H9 (cell line): Measurements from ENCODE around the gene C2CD4A. TPM values are rescaled to one million over a fixed set of nuclear protein-coding genes. Genes with fewer than 3 reads are reported as not detected.

ENCODE experiments used
- DNase-seq: peaks from one replicate; pipeline ENCODE4 v3.0.0-alpha.2; 2017
- H2AFZ ChIP-seq: one replicate; pipeline ENCODE4 v1.6.1; 2013; ENCODE audit warnings: mild to moderate bottlenecking, low read length, control low read depth, moderate library complexity
- H2AK5ac ChIP-seq: 2 replicates; pipeline ENCODE4 v1.6.1; 2013; ENCODE audit warnings: low read length, control low read depth, mixed read lengths; ENCODE audit not compliant: insufficient read length
- H2BK120ac ChIP-seq: one replicate; pipeline ENCODE4 v1.6.1; 2013; ENCODE audit warnings: low read depth, mild to moderate bottlenecking, low read length, control low read depth, inconsistent platforms; ENCODE audit not compliant: poor library complexity, severe bottlenecking
- H2BK12ac ChIP-seq: 2 replicates; pipeline ENCODE4 v1.6.1; 2013; ENCODE audit warnings: low read length, control low read depth, mixed read lengths, low read depth; ENCODE audit not compliant: insufficient read length
- H2BK15ac ChIP-seq: 2 replicates; pipeline ENCODE4 v1.6.1; 2013; ENCODE audit warnings: low read depth, low read length, control low read depth
- H2BK20ac ChIP-seq: one replicate; pipeline ENCODE4 v1.6.1; 2013; ENCODE audit warnings: low read depth, mild to moderate bottlenecking, low read length, control low read depth, inconsistent platforms; ENCODE audit not compliant: poor library complexity, severe bottlenecking
- H2BK5ac ChIP-seq: 2 replicates; pipeline ENCODE4 v1.6.1; 2013; ENCODE audit warnings: low read length, control low read depth, mixed read lengths; ENCODE audit not compliant: insufficient read length
- H3K14ac ChIP-seq: 2 replicates; pipeline ENCODE4 v1.6.1; 2013; ENCODE audit warnings: low read length, control low read depth; ENCODE audit not compliant: insufficient read depth
- H3K18ac ChIP-seq: 2 replicates; pipeline ENCODE4 v1.6.1; 2013; ENCODE audit warnings: low read depth, mild to moderate bottlenecking, mixed read lengths, low read length, control low read depth; ENCODE audit not compliant: insufficient read length
- H3K23ac ChIP-seq: 2 replicates; pipeline ENCODE4 v1.6.1; 2013; ENCODE audit warnings: low read length, control low read depth, mixed read lengths, low read depth; ENCODE audit not compliant: insufficient read length
- H3K23me2 ChIP-seq: 2 replicates; pipeline ENCODE4 v1.6.1; 2013; ENCODE audit warnings: low read depth, mild to moderate bottlenecking, mixed read lengths, low read length, control low read depth; ENCODE audit not compliant: insufficient read length, poor library complexity, severe bottlenecking
- H3K27ac ChIP-seq: 2 replicates; pipeline ENCODE4 v1.5.1; 2013; ENCODE audit warnings: low read length, control low read depth, mixed read lengths, low read depth; ENCODE audit not compliant: insufficient read length
- H3K27me3 ChIP-seq: 2 replicates; pipeline ENCODE4 v1.6.1; 2013; ENCODE audit warnings: low read length, control low read depth, inconsistent platforms; ENCODE audit not compliant: insufficient read depth
- H3K4ac ChIP-seq: 2 replicates; pipeline ENCODE4 v1.6.1; 2013; ENCODE audit warnings: low read depth, mild to moderate bottlenecking, control low read depth, inconsistent platforms, low read length, moderate library complexity
- H3K4me1 ChIP-seq: 2 replicates; pipeline ENCODE4 v1.6.1; 2013; ENCODE audit warnings: low read length, control low read depth, inconsistent platforms; ENCODE audit not compliant: insufficient read depth
- H3K4me2 ChIP-seq: 2 replicates; pipeline ENCODE4 v1.6.1; 2013; ENCODE audit warnings: low read length, control low read depth, mixed read lengths; ENCODE audit not compliant: insufficient read length, insufficient read depth
- H3K56ac ChIP-seq: 2 replicates; pipeline ENCODE4 v1.6.1; 2013; ENCODE audit warnings: low read depth, mild to moderate bottlenecking, mixed read lengths, low read length, control low read depth; ENCODE audit not compliant: insufficient read length
- H3K79me1 ChIP-seq: 2 replicates; pipeline ENCODE4 v1.6.1; 2013; ENCODE audit warnings: low read depth, mild to moderate bottlenecking, moderate library complexity, low read length, control low read depth, inconsistent platforms; ENCODE audit not compliant: insufficient read depth, poor library complexity, severe bottlenecking
- H3K79me2 ChIP-seq: 2 replicates; pipeline ENCODE4 v1.6.1; 2013; ENCODE audit warnings: low read length, control low read depth, inconsistent platforms; ENCODE audit not compliant: insufficient read depth
- H3K9ac ChIP-seq: 2 replicates; pipeline ENCODE4 v1.6.1; 2013; ENCODE audit warnings: low read length, control low read depth, mixed read lengths; ENCODE audit not compliant: insufficient read length; ENCODE audit errors: extremely low read depth
- H3K9me3 ChIP-seq: one replicate; pipeline ENCODE4 v1.6.1; 2013; ENCODE audit warnings: low read depth, low read length, inconsistent platforms; ENCODE audit not compliant: control insufficient read depth
- H3T11ph ChIP-seq: one replicate; pipeline ENCODE4 v1.6.1; 2013; ENCODE audit warnings: mild to moderate bottlenecking, low read length, control low read depth, inconsistent platforms
- H4K20me1 ChIP-seq: one replicate; pipeline ENCODE4 v1.6.1; 2013; ENCODE audit not compliant: control insufficient read depth, insufficient read length, insufficient read depth
- H4K5ac ChIP-seq: 2 replicates; pipeline ENCODE4 v1.6.1; 2013; ENCODE audit warnings: low read depth, mild to moderate bottlenecking, mixed read lengths, low read length, control low read depth; ENCODE audit not compliant: insufficient read length
- H4K8ac ChIP-seq: replicated peaks from 2 replicates; pipeline ENCODE4 v1.6.1; 2013; ENCODE audit warnings: low read length, control low read depth, mixed read lengths, low read depth; ENCODE audit not compliant: insufficient read length
- H4K91ac ChIP-seq: 2 replicates; pipeline ENCODE4 v1.6.1; 2013; ENCODE audit warnings: low read depth, mild to moderate bottlenecking, moderate library complexity, mixed read lengths, low read length, control low read depth; ENCODE audit not compliant: insufficient read length
- H3K27ac Mint-ChIP-seq, 3 experiments: 2 replicates in 2 of 3; 3 replicates in 1 of 3; pipeline ENCODE4 v1.8.0; 2020 to 2021; ENCODE audit warnings: mixed read lengths in 3 of 3, mild to moderate bottlenecking in 1 of 3, moderate library complexity in 1 of 3
- H3K27me3 Mint-ChIP-seq: 2 replicates; pipeline ENCODE4 v1.8.0; 2021; ENCODE audit warnings: low read depth, mild to moderate bottlenecking, moderate library complexity, mixed read lengths
- H3K36me3 Mint-ChIP-seq, 3 experiments: 2 replicates in 2 of 3; 3 replicates in 1 of 3; pipeline ENCODE4 v1.8.0; 2020 to 2021; ENCODE audit warnings: low read depth in 3 of 3, mixed read lengths in 3 of 3; ENCODE audit not compliant: insufficient read depth in 1 of 3
- H3K4me1 Mint-ChIP-seq, 2 experiments: 2 replicates each; pipeline ENCODE4 v1.8.0; 2020; ENCODE audit warnings: mixed read lengths in 2 of 2
- H3K4me3 Mint-ChIP-seq, 2 experiments: 2 replicates in 1 of 2; 3 replicates in 1 of 2; pipeline ENCODE4 v1.8.0; 2020 to 2021; ENCODE audit warnings: mild to moderate bottlenecking in 2 of 2, mixed read lengths in 2 of 2, moderate library complexity in 1 of 2
- H3K9me3 Mint-ChIP-seq, 2 experiments: 2 replicates in 1 of 2; 3 replicates in 1 of 2; pipeline ENCODE4 v1.8.0; 2020; ENCODE audit warnings: mild to moderate bottlenecking in 2 of 2, mixed read lengths in 2 of 2, moderate library complexity in 1 of 2
- WGBS: extraction: QIAGEN DNeasy Blood & Tissue Kit; methylation state at CpG from one replicate; pipeline ENCODE4 v1.1.7; 2013; ENCODE audit warnings: missing lambda C conversion rate, low lambda C conversion rate, mixed read lengths; ENCODE audit not compliant: insufficient read length; ENCODE audit errors: extremely low coverage; 5-methylcytosine and 5-hydroxymethylcytosine counted together
- total RNA-seq: library from RNA; stranded (reverse); gene quantifications from 2 replicates; pipeline ENCODE4 v1.2.1, GENCODE V29; 2021
- TF ChIP-seq, protein P1 (sequence below): fragments of 200-600 bp; sonication (generic); conservative IDR thresholded peaks from 3 replicates; pipeline ENCODE4 v1.8.0; 2021; ENCODE audit warnings: antibody characterized with exemption, mild to moderate bottlenecking

C2CD4A gene
- total RNA-seq, 1 experiment from 2014 or later: not detected

DNA sequence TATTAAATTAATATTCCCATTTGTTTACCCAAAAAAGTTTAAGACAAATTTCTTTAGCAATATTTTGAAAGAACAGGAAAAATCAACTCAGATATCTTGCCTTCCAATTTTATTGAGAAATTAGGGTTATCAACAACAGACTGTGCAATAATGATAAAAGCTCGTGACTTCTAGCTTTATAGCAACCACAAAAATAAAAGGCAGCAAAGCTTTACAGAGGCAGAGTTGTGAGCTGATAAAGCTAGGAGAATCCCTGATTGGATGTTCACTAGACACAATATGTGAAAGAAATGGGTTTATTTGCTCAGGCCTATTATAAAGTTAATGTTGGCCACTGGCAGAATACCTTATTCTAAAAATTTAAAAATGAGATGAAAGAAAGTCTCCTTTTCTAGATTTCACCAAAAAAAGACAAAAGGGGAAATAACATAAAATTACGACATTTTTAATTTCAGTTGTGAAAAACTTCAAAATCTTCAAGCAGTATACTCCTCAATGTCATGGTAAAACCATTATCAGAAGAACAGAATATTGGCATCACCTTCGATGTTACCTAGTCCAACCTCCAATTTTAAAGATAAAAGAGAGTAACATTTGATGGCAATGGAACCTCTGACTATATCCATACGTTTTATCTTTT lies 9.3 kb upstream of the C2CD4A start:
- no peaks in the 10 kb centered on the region for H3K4me1 ChIP-seq
- H4K20me1 ChIP-seq: no peaks in the 10 kb centered on the region
- peaks cover 26% of the 10 kb centered on the region for H3K27me3 Mint-ChIP-seq
- H3K4me2 ChIP-seq: no peak overlapping the region
- no peaks in the 10 kb centered on the region for H3K9me3 ChIP-seq
- DNase-seq: no peak
- no peak overlapping the region for H3K9ac ChIP-seq
- H2BK5ac ChIP-seq: no peak overlapping the region
- no peak overlapping the region for H2BK12ac ChIP-seq
- no peak overlapping the region for H3K4me3 Mint-ChIP-seq
- no peak overlapping the region for H2BK120ac ChIP-seq
- H3K4me1 Mint-ChIP-seq: peaks cover 4 to 10% of the 10 kb centered on the region in 2 experiments
- no peak overlapping the region for H3K4ac ChIP-seq
- 0 out of 2 replicates have a peak, but pooled peaks cover 2% of the 10 kb centered on the region for H3K79me2 ChIP-seq
- no CpG with 5 or more reads among the region's 4 CpGs for WGBS
- no peak overlapping the region for H2AK5ac ChIP-seq
- H3K27ac ChIP-seq: no peak overlapping the region
- H3K9me3 Mint-ChIP-seq: no peaks in the 10 kb centered on the region
- no peak overlapping the region for H3K56ac ChIP-seq
- H3K27ac Mint-ChIP-seq: no peak overlapping the region
- no peak overlapping the region for H2BK20ac ChIP-seq
- no peak overlapping the region for H3K14ac ChIP-seq
- H3T11ph ChIP-seq: no peak overlapping the region
- H3K79me1 ChIP-seq: peaks cover 2% of the 10 kb centered on the region
- H3K23ac ChIP-seq: no peak overlapping the region
- no peak overlapping the region for H4K8ac ChIP-seq
- H3K18ac ChIP-seq: no peak overlapping the region
- H2AFZ ChIP-seq: no peak overlapping the region
- H3K23me2 ChIP-seq: peaks cover 5% of the 10 kb centered on the region
- no peak overlapping the region for H4K91ac ChIP-seq
- no peaks in the 10 kb centered on the region for H3K36me3 Mint-ChIP-seq
- TF ChIP-seq, protein P1, sequence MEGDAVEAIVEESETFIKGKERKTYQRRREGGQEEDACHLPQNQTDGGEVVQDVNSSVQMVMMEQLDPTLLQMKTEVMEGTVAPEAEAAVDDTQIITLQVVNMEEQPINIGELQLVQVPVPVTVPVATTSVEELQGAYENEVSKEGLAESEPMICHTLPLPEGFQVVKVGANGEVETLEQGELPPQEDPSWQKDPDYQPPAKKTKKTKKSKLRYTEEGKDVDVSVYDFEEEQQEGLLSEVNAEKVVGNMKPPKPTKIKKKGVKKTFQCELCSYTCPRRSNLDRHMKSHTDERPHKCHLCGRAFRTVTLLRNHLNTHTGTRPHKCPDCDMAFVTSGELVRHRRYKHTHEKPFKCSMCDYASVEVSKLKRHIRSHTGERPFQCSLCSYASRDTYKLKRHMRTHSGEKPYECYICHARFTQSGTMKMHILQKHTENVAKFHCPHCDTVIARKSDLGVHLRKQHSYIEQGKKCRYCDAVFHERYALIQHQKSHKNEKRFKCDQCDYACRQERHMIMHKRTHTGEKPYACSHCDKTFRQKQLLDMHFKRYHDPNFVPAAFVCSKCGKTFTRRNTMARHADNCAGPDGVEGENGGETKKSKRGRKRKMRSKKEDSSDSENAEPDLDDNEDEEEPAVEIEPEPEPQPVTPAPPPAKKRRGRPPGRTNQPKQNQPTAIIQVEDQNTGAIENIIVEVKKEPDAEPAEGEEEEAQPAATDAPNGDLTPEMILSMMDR: no peak
- no peak overlapping the region for H4K5ac ChIP-seq
- no peak overlapping the region for H2BK15ac ChIP-seq
- no peaks in the 10 kb centered on the region; the same call in 1 of the 2 replicates for H3K27me3 ChIP-seq
